ENCODE measurements around the gene S1PR5. TPM values are rescaled to one million over a fixed set of nuclear protein-coding genes. Genes with fewer than 3 reads are reported as not detected.

Gene S1PR5
- total and polyA plus RNA-seq, 9 of the 15 experiments (the other 6 are each of a cell fraction or from before 2014, with no cell fraction given), result 0.03 to 0.54 (median 0.35) TPM; not detected in 4

- 89% methylated on average over 5 of the region's 6 CpGs for WGBS (ENCODE audit: insufficient coverage, low coverage, missing lambda C conversion rate)
- FAIRE-seq, result no peak
- BruUV-seq (replicated peaks), result no TSS peak
- Histone ChIP-seq H3K4me3 (no peak overlapping the region), H3K9ac (ENCODE audit: insufficient read depth in 1 of 2, low read depth in 2 of 2, low read length in 2 of 2) (no peak overlapping the region), H3K9me1 (ENCODE audit: control insufficient read depth, insufficient read depth, low read length) (no peaks in the 10 kb centered on the region), H3K27ac (ENCODE audit: extremely low read depth, low read depth, low read length) (no peak overlapping the region), H3K4me1 (replicated peaks in 1 of 2; ENCODE audit: control insufficient read depth in 2 of 2, insufficient read depth in 2 of 2, low read length in 2 of 2) (peaks cover 0 to 31% of the 10 kb centered on the region in 2 experiments; a peak in 3 of 5 replicates), H3K9me3 (replicated peaks; ENCODE audit: control insufficient read depth, insufficient read depth, low read depth, low read length) (peaks cover 3% of the 10 kb centered on the region), H3K4me2 (ENCODE audit: insufficient read depth, low read length) (no peak overlapping the region), H4K20me1 (replicated peaks; ENCODE audit: control insufficient read depth, insufficient read depth, low read length) (peaks cover 16% of the 10 kb centered on the region), H3K79me2 (ENCODE audit: control insufficient read depth, insufficient read depth, low read length) (peaks cover 15% of the 10 kb centered on the region), H2AFZ (ENCODE audit: low read depth, low read length) (no peak overlapping the region), H3K27me3 (ENCODE audit: control insufficient read depth in 2 of 2, insufficient read depth in 2 of 2, low read length in 2 of 2) (no peaks in the 10 kb centered on the region), H3K36me3 (ENCODE audit: control insufficient read depth, insufficient read depth, low read length) (peaks cover 85% of the 10 kb centered on the region)
- intact Hi-C loops (cut with micrococcal nuclease) (no loop called here), in situ Hi-C loops (cut with MboI) (no loop called here)
- TF ChIP-seq SNRNP70 (optimal IDR thresholded peaks at IDR 0.05; ENCODE audit: low read depth, low read length), result no peak
- TF ChIP-seq PHF8 (IDR thresholded peaks at IDR 0.05; ENCODE audit: borderline replicate concordance, low read length), result no peak
- TF ChIP-seq ZFP36 (IDR thresholded peaks at IDR 0.05; ENCODE audit: low read depth, low read length, partially characterized antibody), result no peak
- TF ChIP-seq DLX4 (CRISPR knock-in tag; IDR thresholded peaks at IDR 0.05), result no peak
- TF ChIP-seq SETDB1 (IDR thresholded peaks at IDR 0.05; ENCODE audit: low read length), result no peak
- no peak for TF ChIP-seq HCFC1 (IDR thresholded peaks at IDR 0.05; ENCODE audit: low read depth, low read length)
- TF ChIP-seq DEAF1 (CRISPR knock-in tag; IDR thresholded peaks at IDR 0.05), result no peak
- no peak for TF ChIP-seq E2F1 (CRISPR knock-in tag; IDR thresholded peaks at IDR 0.05)
- TF ChIP-seq IRF9 (tag; IDR thresholded peaks at IDR 0.05), result no peak
- no peak for TF ChIP-seq ARNT (IDR thresholded peaks at IDR 0.05)
- TF ChIP-seq ZNF282 (CRISPR knock-in tag; IDR thresholded peaks at IDR 0.05), result no peak
- no peak for TF ChIP-seq PCBP1 (IDR thresholded peaks at IDR 0.05; ENCODE audit: low read depth, low read length, poor library complexity, severe bottlenecking)
- no peak for TF ChIP-seq ZNF77 (CRISPR knock-in tag; IDR thresholded peaks at IDR 0.05)
- TF ChIP-seq BDP1 (IDR thresholded peaks at IDR 0.05; ENCODE audit: insufficient read depth, insufficient read length), result no peak
- no peak for TF ChIP-seq ZBTB12 (CRISPR knock-in tag; IDR thresholded peaks at IDR 0.05)
- no peak for TF ChIP-seq PRPF4 (IDR thresholded peaks at IDR 0.05; ENCODE audit: insufficient read depth, low read depth, low read length, poor library complexity, severe bottlenecking)
- no peak for TF ChIP-seq ZNF175 (CRISPR knock-in tag; IDR thresholded peaks at IDR 0.05; ENCODE audit: low read depth)
- no peak for TF ChIP-seq SMAD2 (IDR thresholded peaks at IDR 0.05; ENCODE audit: low read depth, low read length)
- ChIA-PET POLR2A (no interaction called here), CTCF (ENCODE audit: low intra/inter-chr PET ratio) (no interaction called here)
- no peak for ATAC-seq
- DNase-seq (ENCODE audit: extremely low read depth in 1 of 4, low spot score in 3 of 4), result no peak
Observed at GRCh38 chr19:10550336-10550735, 33.1 kb upstream of the S1PR5 start.

Data from K562 (cell line).